A673 (cell line): Measurements from ENCODE around the gene B3GLCT. TPM values are rescaled to one million over a fixed set of nuclear protein-coding genes. Genes with fewer than 3 reads are reported as not detected.

Experiments used
- BruUV-seq: library from RNA; stranded (reverse); fragments of 400-500 nt; replicated peaks from 2 replicates; lab custom pipeline; 2021; lab: Mats Ljungman, UMichigan
- CTCF ChIA-PET: fragments of 300-600 bp; sonication (Branson Sonifier 250); formaldehyde crosslinking; loops from one replicate; lab custom pipeline; 2022; ENCODE audit warnings: antibody characterized with exemption; lab: Charles Lee
- POLR2A ChIA-PET: fragments of 300-600 bp; sonication (Branson Sonifier 250); formaldehyde crosslinking; loops from one replicate; lab custom pipeline; 2022; ENCODE audit warnings: antibody characterized with exemption; ENCODE audit not compliant: low non-redundant PET; lab: Charles Lee
- DNase-seq: peaks from one replicate; pipeline ENCODE4 v3.0.0-alpha.2; 2015; ENCODE audit warnings: low spot score
- H3K27ac ChIP-seq: fragments of 200-600 bp; sonication (generic); 2 replicates; pipeline ENCODE4 v1.5.1; 2016; ENCODE audit warnings: mixed run types, low read depth, mild to moderate bottlenecking, mixed read lengths, antibody characterized with exemption, low read length; ENCODE audit not compliant: poor library complexity, severe bottlenecking
- H3K27me3 ChIP-seq: fragments of 200-600 bp; sonication (generic); replicated peaks from 2 replicates; pipeline ENCODE4 v1.6.1; 2017; ENCODE audit warnings: mixed run types, low read depth, mild to moderate bottlenecking, mixed read lengths, antibody characterized with exemption, low read length; ENCODE audit not compliant: insufficient read depth, poor library complexity
- H3K36me3 ChIP-seq: fragments of 200-600 bp; sonication (generic); 2 replicates; pipeline ENCODE4 v1.6.1; 2016; ENCODE audit warnings: mixed run types, mild to moderate bottlenecking, mixed read lengths, antibody characterized with exemption, low read length; ENCODE audit not compliant: insufficient read depth, poor library complexity, severe bottlenecking
- H3K4me1 ChIP-seq: fragments of 200-600 bp; sonication (generic); 2 replicates; pipeline ENCODE4 v1.6.1; 2017; ENCODE audit warnings: mixed run types, mild to moderate bottlenecking, mixed read lengths, antibody characterized with exemption, low read length; ENCODE audit not compliant: insufficient read depth, poor library complexity, severe bottlenecking
- H3K4me3 ChIP-seq: fragments of 200-600 bp; sonication (generic); 2 replicates; pipeline ENCODE4 v1.5.1; 2016; ENCODE audit warnings: low read depth, mixed run types, mild to moderate bottlenecking, mixed read lengths, low read length; ENCODE audit not compliant: poor library complexity, severe bottlenecking
- H3K9me3 ChIP-seq: fragments of 200-600 bp; sonication (generic); 2 replicates; pipeline ENCODE4 v1.6.1; 2016; ENCODE audit warnings: mixed run types, low read depth, mild to moderate bottlenecking, mixed read lengths, antibody characterized with exemption, low read length; ENCODE audit not compliant: poor library complexity, severe bottlenecking
- CTCF ChIP-seq: fragments of 300-800, 200-600 bp; sonication (generic); conservative IDR thresholded peaks from 2 replicates; pipeline ENCODE4 v1.5.1; 2017; ENCODE audit warnings: low read depth, mild to moderate bottlenecking, antibody characterized with exemption, low read length, moderate library complexity, mixed read lengths
- EZH2 ChIP-seq: fragments of 200-600 bp; sonication (generic); IDR thresholded peaks from 2 replicates; pipeline ENCODE4 v1.6.1; 2017; ENCODE audit warnings: borderline replicate concordance, low read depth, mild to moderate bottlenecking, mixed read lengths, antibody characterized with exemption, low read length; ENCODE audit not compliant: poor library complexity, severe bottlenecking
- intact Hi-C: fragments of 100-400 bp; cut with micrococcal nuclease; formaldehyde crosslinking; loops from one replicate; pipeline ENCODE4 v1.10.0; 2022; ENCODE audit not compliant: unreplicated experiment
- total RNA-seq: library from RNA; stranded (reverse); gene quantifications from 2 replicates; pipeline ENCODE4 v1.2.3, GENCODE V29; 2021

Gene B3GLCT
- total RNA-seq, 1 experiment from 2014 or later, result 8.5 TPM

- ChIA-PET POLR2A (no interaction called here), CTCF (no interaction called here)
- H3K4me1 ChIP-seq, result no peaks in the 10 kb centered on the region
- no peak overlapping the region for H3K27ac ChIP-seq
- TF ChIP-seq EZH2, result no peak
- TF ChIP-seq CTCF, result no peak
- H3K4me3 ChIP-seq, result no peak overlapping the region
- intact Hi-C loops, result no loop called here
- no peak for DNase-seq
- BruUV-seq, result no TSS peak
- no peaks in the 10 kb centered on the region for H3K36me3 ChIP-seq
- H3K27me3 ChIP-seq, result no peaks in the 10 kb centered on the region
- no peaks in the 10 kb centered on the region for H3K9me3 ChIP-seq
Observed at GRCh38 chr13:31330236-31330635, 130.5 kb downstream of the B3GLCT start.

- H3K4me1 ChIP-seq, result no peaks in the 10 kb centered on the region
- ChIA-PET POLR2A (no interaction called here), CTCF (no interaction called here)
- no peak overlapping the region for H3K27ac ChIP-seq
- no peaks in the 10 kb centered on the region for H3K9me3 ChIP-seq
- H3K36me3 ChIP-seq, result no peaks in the 10 kb centered on the region
- no TSS peak for BruUV-seq
- intact Hi-C loops, result no loop called here
- DNase-seq, result no peak
- H3K27me3 ChIP-seq, result no peaks in the 10 kb centered on the region
- H3K4me3 ChIP-seq, result no peak overlapping the region
- TF ChIP-seq EZH2 (no peak), CTCF (no peak)
Observed at GRCh38 chr13:31331068-31331467, 131.3 kb downstream of the B3GLCT start.

- intact Hi-C loops, result no loop called here
- H3K4me1 ChIP-seq, result no peaks in the 10 kb centered on the region
- TF ChIP-seq CTCF (no peak), EZH2 (no peak)
- no peak for DNase-seq
- POLR2A ChIA-PET, result no interaction called here
- no peaks in the 10 kb centered on the region for H3K27me3 ChIP-seq
- H3K27ac ChIP-seq, result no peak overlapping the region
- no peak overlapping the region for H3K4me3 ChIP-seq
- no peaks in the 10 kb centered on the region for H3K9me3 ChIP-seq
- CTCF ChIA-PET, result no interaction called here
- no peaks in the 10 kb centered on the region for H3K36me3 ChIP-seq
- no TSS peak for BruUV-seq
Observed at GRCh38 chr13:31334547-31334946, 134.8 kb downstream of the B3GLCT start.
